Spleen (tissue), 11 donors: ENCODE measurements around the gene TEX11. TPM values are rescaled to one million over a fixed set of nuclear protein-coding genes. Genes with fewer than 3 reads are reported as not detected.
"Not testable (repeated sequence)": the region's sequence is repeated elsewhere in the genome, so short reads cannot be mapped to it uniquely, and the experiment has no call there.

Experiments
- DNase-seq: peaks from one replicate; pipeline ENCODE4 v3.0.0-alpha.2; 2020
- H3K27ac ChIP-seq, 8 donors: fragments of 200-600 bp; sonication (generic) in 7 of 8; 1 replicate in 4 of 8; 2 replicates in 4 of 8; pipeline versions ENCODE4 v1.5.0 to v1.8.0; 2016 to 2021; ENCODE audit warnings: inconsistent platforms in 4 of 8, mild to moderate bottlenecking in 4 of 8, moderate library complexity in 1 of 8
- H3K27me3 ChIP-seq, 7 donors: fragments of 200-600 bp; sonication (generic) in 6 of 7; replicated peaks in 1 of 7; 1 replicate in 4 of 7; 2 replicates in 3 of 7; pipeline versions ENCODE4 v1.5.0 to v1.8.0; 2016 to 2021; ENCODE audit warnings: inconsistent platforms in 3 of 7, mild to moderate bottlenecking in 1 of 7
- H3K36me3 ChIP-seq, 6 donors: fragments of 200-600 bp; sonication (generic) in 5 of 6; 1 replicate in 4 of 6; 2 replicates in 2 of 6; pipeline versions ENCODE4 v1.5.0 to v1.8.0; 2016 to 2021; ENCODE audit warnings: inconsistent platforms in 2 of 6
- H3K4me1 ChIP-seq, 6 donors: fragments of 200-600 bp; sonication (generic) in 5 of 6; 1 replicate in 3 of 6; 2 replicates in 3 of 6; pipeline versions ENCODE4 v1.5.0 to v1.8.0; 2016 to 2021; ENCODE audit warnings: inconsistent platforms in 3 of 6
- H3K4me3 ChIP-seq, 8 donors: fragments of 200-600 bp; sonication (generic) in 7 of 8; 1 replicate in 4 of 8; 2 replicates in 4 of 8; pipeline versions ENCODE4 v1.5.0 to v1.8.0; 2016 to 2021; ENCODE audit warnings: inconsistent platforms in 4 of 8, mild to moderate bottlenecking in 4 of 8, moderate library complexity in 2 of 8
- H3K9me3 ChIP-seq, 8 donors: fragments of 200-600 bp; sonication (generic) in 7 of 8; 1 replicate in 4 of 8; 2 replicates in 4 of 8; pipeline versions ENCODE4 v1.5.0 to v1.8.0; 2016 to 2021; ENCODE audit warnings: inconsistent platforms in 4 of 8
- CTCF ChIP-seq, 11 experiments: fragments of 200-600 bp in 7 of 11; fragments of 450-650 bp in 4 of 11; sonication (generic) in 4 of 11; IDR thresholded peaks in 8 of 11; conservative IDR thresholded peaks in 3 of 11; 1 replicate in 7 of 11; 2 replicates in 4 of 11; pipeline versions ENCODE4 v1.4.0 to v1.8.0; 2016 to 2021; ENCODE audit warnings: antibody characterized with exemption in 11 of 11, inconsistent platforms in 4 of 11, mild to moderate bottlenecking in 1 of 11
- POLR2A ChIP-seq, 3 donors: fragments of 450-650 bp; IDR thresholded peaks; one replicate each; pipeline ENCODE4 v1.5.1; 2017; ENCODE audit warnings: antibody characterized with exemption in 3 of 3, mild to moderate bottlenecking in 1 of 3
- POLR2AphosphoS5 ChIP-seq, 3 donors: sonication (generic); formaldehyde crosslinking; IDR thresholded peaks; one replicate each; pipeline ENCODE4 v1.5.1; 2017; ENCODE audit warnings: antibody characterized with exemption in 3 of 3
- WGBS, 5 donors: extraction: QIAGEN DNeasy Blood & Tissue Kit in 3 of 5; methylation state at CpG; one replicate each; pipeline versions ENCODE4 v1.1.5 to v1.1.7; 2013 to 2018; 5-methylcytosine and 5-hydroxymethylcytosine counted together
- intact Hi-C: fragments of 100-400 bp; cut with DNase I; formaldehyde crosslinking; loops from one replicate; pipeline ENCODE4 v1.15.0; 2023; ENCODE audit warnings: low total_unique reads
- polyA plus RNA-seq, 3 donors: library from polyadenylated mRNA; stranded (reverse); fragments of 200-250 nt; gene quantifications; one replicate each; pipeline ENCODE4 v1.2.1, GENCODE V29; 2013
- total RNA-seq, 7 donors: library from RNA; depleted of rRNA in 3 of 7; stranded (reverse); fragments of >200 nt in 3 of 7; fragmentation: NEBNext Ultra II Directional in 4 of 7; extraction: Animal tissue kit (Norgen Biotek cat#: 25700) in 4 of 7; gene quantifications; one replicate each; pipeline versions ENCODE4 v1.1.0 to v1.2.1, GENCODE V29; 2016 to 2021
- donor health status: healthy with polysubstance abuse.
- donor health status: DM: no; HTN: no; CAD: no; lungs with moderate emphysema.
- donor health status: DM: no; HTN: no; CAD: no.
- donor health status: Bipolar disorder and iron deficiency.
- donor health status: healthy.
- donor health status: DM: no; HTN: no; CAD: no.
- donor health status: DM: yes; HTN: yes; CAD: no.

Gene TEX11
- total and polyA plus RNA-seq, 10 donors = 0.06 to 1.9 (median 0.81) TPM

DNA sequence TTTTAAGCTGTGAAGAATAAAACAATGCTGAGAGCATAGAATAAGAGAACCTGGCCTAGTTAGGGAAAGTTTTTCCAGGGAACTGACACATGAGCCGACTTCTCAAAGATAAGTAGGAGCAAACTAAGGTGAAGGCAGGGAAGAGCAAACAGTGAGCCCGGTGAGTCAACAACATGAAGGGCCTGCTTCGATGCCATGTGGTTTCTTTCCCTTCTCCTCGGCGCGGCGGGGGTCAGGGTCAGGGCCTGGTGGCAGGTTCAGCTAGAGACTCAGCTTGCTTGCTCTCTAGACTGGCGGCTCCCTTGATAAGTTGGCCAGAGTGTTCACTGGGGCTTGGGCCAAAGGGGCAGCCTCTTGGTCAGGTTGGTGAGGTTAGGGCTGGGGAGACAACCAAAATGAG lies 382.8 kb downstream of the TEX11 start:
- WGBS, 5 donors = 79 to 89% (median 86%) methylated on average over 4 to 8 of the region's 8 CpGs
- no peak for DNase-seq
- no peak overlapping the region for H3K27ac ChIP-seq
- H3K4me3 ChIP-seq = no peak overlapping the region
- no peaks in the 10 kb centered on the region for H3K4me1 ChIP-seq
- no peaks in the 10 kb centered on the region for H3K36me3 ChIP-seq
- intact Hi-C loops = no loop called here
- peaks cover 0 to 6% (median 3%) of the 10 kb centered on the region in 8 donors for H3K9me3 ChIP-seq
- TF ChIP-seq CTCF (IDR thresholded peaks at IDR 0.05 in 8 of 11, conservative IDR thresholded peaks at IDR 0.05 in 3 of 11) = no peak
- no peak for TF ChIP-seq POLR2AphosphoS5 (IDR thresholded peaks at IDR 0.05)
- no peak for TF ChIP-seq POLR2A (IDR thresholded peaks at IDR 0.05)
- H3K27me3 ChIP-seq = peaks cover 0 to 6% (median 0%) of the 10 kb centered on the region in 7 donors

GRCh38 chrX:70515692-70516091 lies 392.8 kb downstream of the TEX11 start:
- H3K4me1 ChIP-seq, H3K9me3 ChIP-seq, H3K4me3 ChIP-seq, H3K27me3 ChIP-seq, DNase-seq, intact Hi-C loops, H3K27ac ChIP-seq, H3K36me3 ChIP-seq: not testable (repeated sequence)
- WGBS, 5 donors = 64 to 100% (median 89%) methylated on average over 1 of the region's 1 CpG

DNA sequence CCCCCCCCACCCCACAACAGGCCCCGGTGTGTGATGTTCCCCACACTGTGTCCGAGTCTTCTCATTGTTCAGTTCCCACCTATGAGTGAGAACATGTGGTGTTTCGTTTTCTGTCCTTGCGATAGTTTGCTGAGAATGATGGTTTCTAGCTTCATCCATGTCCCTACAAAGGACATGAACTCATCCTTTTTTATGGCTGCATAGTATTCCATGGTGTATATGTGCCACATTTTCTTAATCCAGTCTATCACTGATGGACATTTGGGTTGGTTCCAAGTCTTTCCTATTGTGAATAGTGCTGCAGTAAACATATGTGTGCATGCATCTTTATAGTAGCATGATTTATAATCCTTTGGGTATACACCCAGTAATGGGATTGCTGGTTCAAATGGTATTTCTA lies 393.2 kb downstream of the TEX11 start:
- H3K4me1 ChIP-seq, DNase-seq, H3K36me3 ChIP-seq, H3K9me3 ChIP-seq, H3K27me3 ChIP-seq, H3K4me3 ChIP-seq, intact Hi-C loops, H3K27ac ChIP-seq: not testable (repeated sequence)
- 83 to 97% (median 91%) methylated on average over 4 of the region's 4 CpGs for WGBS, 5 donors

- intact Hi-C loops = no loop called here
- no peak for DNase-seq
- Histone ChIP-seq H3K4me3 (no peak overlapping the region), H3K9me3 (no peaks in the 10 kb centered on the region), H3K36me3 (peaks cover 0 to under 1% (median 0%) of the 10 kb centered on the region in 6 donors), H3K27ac (no peak overlapping the region), H3K27me3 (no peaks in the 10 kb centered on the region), H3K4me1 (no peaks in the 10 kb centered on the region)
- no peak for TF ChIP-seq POLR2A (IDR thresholded peaks at IDR 0.05)
- no peak for TF ChIP-seq CTCF (IDR thresholded peaks at IDR 0.05 in 8 of 11, conservative IDR thresholded peaks at IDR 0.05 in 3 of 11)
- no peak for TF ChIP-seq POLR2AphosphoS5 (IDR thresholded peaks at IDR 0.05)
- WGBS, 5 donors = 51 to 62% (median 56%) methylated on average over 4 of the region's 4 CpGs
These were observed 399.4 kb downstream of the TEX11 start for GRCh38 chrX:70509078-70509477.

- H3K27ac ChIP-seq = no peak overlapping the region
- H3K4me1 ChIP-seq = no peaks in the 10 kb centered on the region
- WGBS, 5 donors = 39 to 57% (median 52%) methylated on average over 6 of the region's 6 CpGs
- intact Hi-C loops = no loop called here
- no peak overlapping the region for H3K4me3 ChIP-seq
- no peak for DNase-seq
- no peaks in the 10 kb centered on the region for H3K27me3 ChIP-seq
- no peaks in the 10 kb centered on the region for H3K9me3 ChIP-seq
- TF ChIP-seq POLR2A (IDR thresholded peaks at IDR 0.05) (no peak), CTCF (IDR thresholded peaks at IDR 0.05 in 8 of 11, conservative IDR thresholded peaks at IDR 0.05 in 3 of 11) (no peak), POLR2AphosphoS5 (IDR thresholded peaks at IDR 0.05) (no peak)
- peaks cover 0 to 7% (median 0%) of the 10 kb centered on the region in 6 donors for H3K36me3 ChIP-seq
These were observed 400.1 kb downstream of the TEX11 start for GRCh38 chrX:70508296-70508911.
